IPS-NIHi11 (cell line): Measurements from ENCODE around the gene HAGHL.
A peak's percentile ranks its signal among the peaks of the same experiment; 100 is the strongest.

Source experiments
- DNase-seq: peaks from one replicate; pipeline ENCODE4 v3.0.0; 2012; ENCODE audit warnings: mixed read lengths, low spot score

Gene HAGHL, protein sequence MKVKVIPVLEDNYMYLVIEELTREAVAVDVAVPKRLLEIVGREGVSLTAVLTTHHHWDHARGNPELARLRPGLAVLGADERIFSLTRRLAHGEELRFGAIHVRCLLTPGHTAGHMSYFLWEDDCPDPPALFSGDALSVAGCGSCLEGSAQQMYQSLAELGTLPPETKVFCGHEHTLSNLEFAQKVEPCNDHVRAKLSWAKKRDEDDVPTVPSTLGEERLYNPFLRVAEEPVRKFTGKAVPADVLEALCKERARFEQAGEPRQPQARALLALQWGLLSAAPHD

GRCh38 chr16:726438-727290 is at the start of gene HAGHL, which contains the start of gene CCDC78:
Gene HAGHL, plus strand, starts transcription at chr16:727106. Its CDS starts 404 bp downstream, at chr16:727510.
Gene CCDC78, minus strand, starts transcription at chr16:726443. Its CDS starts 76 bp downstream, at chr16:726367.
- DNase-seq: peak; percentile 87

GRCh38 chr16:677316-678190 is 49.4 kb upstream of the HAGHL start:
- no peak for DNase-seq

DNA sequence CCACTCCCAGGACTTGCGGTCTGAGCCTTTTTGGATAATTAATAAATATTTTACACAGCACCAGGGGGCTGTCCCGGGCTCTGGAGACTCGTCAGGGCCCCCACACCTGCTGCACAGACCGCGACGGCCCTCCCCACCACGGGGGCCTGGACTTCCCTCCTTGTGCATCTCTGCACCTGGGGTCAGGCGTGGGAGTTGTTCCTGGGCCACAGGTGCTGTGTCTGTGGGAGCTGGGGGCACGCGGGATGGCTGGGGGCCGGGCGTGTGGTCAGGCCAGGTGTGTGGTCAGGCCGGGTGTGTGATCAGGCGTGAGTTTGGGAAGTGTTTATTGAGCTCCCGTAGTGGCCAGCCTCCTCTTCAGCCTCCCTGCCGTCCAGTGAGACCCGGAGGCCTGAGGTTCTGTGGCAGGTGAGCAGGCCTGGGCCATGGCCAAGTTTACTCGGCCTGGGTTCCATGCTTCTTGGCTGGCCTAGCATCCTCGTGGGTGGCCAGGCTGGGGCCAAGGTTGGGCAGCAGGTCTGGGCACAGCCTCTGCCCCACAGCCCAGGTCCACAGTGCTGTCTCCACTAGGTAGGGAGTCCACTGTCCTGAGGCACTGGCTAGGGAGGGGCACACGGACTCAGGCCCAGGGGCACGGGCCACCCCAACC is 48.6 kb upstream of the HAGHL start:
- DNase-seq: no peak

GRCh38 chr16:678858-679813 is 47.8 kb upstream of the HAGHL start:
- DNase-seq: peak; percentile 73

GRCh38 chr16:679814-680624 is 46.9 kb upstream of the HAGHL start, which contains the start of gene STUB1:
Gene STUB1, plus strand, starts transcription at chr16:680410. Its CDS starts 116 bp downstream, at chr16:680526.
- DNase-seq: peak; percentile 82

- no peak for DNase-seq
These were observed 46.3 kb upstream of the HAGHL start for GRCh38 chr16:680625-680945.

DNA sequence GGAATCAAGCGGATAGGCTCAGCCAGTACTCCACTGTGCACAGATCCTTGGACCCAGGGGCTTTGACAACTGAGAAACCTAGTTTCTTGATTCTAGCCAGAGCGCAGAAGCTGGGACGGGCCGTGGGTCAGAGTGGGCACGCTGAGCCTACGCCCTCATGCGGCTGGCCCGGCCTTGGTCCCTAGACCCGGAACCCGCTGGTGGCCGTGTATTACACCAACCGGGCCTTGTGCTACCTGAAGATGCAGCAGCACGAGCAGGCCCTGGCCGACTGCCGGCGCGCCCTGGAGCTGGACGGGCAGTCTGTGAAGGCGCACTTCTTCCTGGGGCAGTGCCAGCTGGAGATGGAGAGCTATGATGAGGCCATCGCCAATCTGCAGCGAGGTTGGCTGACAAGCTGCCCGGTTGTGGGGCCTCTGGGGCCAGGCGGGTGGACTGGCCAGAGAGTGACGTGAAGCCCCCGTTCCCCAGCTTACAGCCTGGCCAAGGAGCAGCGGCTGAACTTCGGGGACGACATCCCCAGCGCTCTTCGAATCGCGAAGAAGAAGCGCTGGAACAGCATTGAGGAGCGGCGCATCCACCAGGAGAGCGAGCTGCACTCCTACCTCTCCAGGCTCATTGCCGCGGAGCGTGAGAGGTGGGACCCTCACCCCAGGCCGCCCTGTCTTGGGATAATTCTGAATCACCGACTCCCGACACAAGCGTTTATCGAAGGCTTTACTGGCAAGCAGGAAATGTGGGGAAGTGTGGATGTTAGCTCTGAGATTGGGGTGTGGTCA is 45.8 kb upstream of the HAGHL start:
- no peak for DNase-seq

DNA sequence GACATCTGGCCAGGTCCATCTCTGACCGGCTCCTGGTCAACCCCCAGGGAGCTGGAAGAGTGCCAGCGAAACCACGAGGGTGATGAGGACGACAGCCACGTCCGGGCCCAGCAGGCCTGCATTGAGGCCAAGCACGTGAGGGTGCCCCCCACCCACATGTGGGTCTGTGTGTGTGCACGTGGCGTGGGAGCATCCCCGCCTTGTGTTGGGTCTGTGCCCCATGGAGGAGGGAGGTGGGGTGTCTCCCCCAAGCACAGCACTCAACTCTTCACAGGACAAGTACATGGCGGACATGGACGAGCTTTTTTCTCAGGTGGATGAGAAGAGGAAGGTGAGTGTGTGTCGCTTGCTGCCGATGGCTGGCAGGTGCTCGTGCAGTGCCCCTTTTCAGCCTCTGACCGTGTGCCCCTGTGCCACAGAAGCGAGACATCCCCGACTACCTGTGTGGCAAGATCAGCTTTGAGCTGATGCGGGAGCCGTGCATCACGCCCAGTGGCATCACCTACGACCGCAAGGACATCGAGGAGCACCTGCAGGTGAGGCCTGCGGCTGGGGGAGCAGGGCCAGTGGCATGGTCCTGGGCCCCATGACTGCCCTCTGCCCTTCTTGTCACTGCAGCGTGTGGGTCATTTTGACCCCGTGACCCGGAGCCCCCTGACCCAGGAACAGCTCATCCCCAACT is 45.0 kb upstream of the HAGHL start:
- no peak for DNase-seq

GRCh38 chr16:682493-683395 is 44.2 kb upstream of the HAGHL start:
- no peak for DNase-seq

DNA sequence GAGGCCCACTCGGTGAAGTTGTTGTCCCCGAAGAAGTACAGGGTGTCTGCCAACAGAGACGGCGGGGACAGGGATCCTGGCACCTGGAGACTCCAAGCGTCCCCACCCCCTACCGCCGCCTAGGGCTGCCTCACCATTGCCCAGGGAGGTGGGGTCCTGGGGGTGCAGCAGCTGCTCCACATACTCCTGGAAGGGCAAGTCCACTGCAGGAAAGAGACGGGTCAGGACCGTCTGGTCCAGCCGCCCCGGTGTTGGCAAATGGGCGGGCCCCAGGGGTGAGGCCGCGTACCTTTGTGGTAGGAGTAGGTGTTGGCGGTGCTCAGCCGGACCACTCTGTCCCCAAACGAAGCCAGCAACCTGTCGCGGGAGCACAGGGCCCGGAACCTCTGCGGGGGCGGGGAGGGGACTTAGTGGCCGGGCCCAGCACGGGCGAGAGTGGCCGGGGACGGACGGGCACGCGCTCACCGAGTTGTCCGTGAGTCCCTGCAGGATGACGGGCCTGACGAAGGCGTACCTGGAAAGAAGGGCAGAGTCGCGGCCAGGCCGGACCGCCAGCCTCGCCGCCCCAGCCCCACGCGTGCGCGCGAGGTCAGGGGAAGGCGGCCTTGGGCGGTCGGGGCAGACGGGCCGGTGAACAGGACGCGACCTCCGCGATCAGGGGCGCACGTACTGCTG is 43.4 kb upstream of the HAGHL start:
- DNase-seq: no peak

DNA sequence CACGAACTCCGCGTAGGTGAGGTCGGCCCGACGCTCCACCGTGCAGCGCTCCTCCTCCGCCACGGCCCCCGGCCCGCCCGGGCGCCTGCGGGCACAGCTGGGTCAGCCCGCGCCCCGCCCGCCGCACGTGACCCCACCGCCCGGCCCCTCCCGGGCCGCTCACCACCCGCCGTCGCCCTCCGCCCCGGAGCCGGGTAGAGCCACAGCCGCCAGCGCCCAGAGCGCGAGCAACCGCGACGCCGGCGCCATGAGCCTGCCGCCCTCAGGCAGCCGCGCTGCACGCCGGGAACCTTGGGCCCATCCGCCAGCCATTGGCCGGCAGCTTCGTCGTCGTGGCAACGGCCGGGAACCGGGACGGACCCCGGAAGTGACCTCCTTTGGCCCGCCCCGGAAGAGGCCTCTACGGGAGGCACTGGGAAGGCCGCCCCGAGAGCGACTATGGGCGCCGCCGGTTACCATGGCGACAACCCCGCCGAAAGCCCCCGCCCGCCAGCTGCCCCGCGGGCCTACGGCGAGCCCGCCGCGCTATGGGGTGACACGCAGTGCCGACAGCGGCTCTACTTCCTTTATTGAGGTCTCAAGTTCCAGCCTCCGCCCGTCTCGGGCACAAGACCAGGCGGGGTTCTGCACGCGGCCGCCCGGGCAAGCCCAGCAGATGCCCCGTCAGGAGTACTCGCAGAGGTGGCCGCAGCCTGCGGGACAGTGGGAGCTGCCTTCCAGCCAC is 42.7 kb upstream of the HAGHL start, which contains the start of gene JMJD8:
JMJD8 (minus strand) TSS at position 264 of the 724 bp plus-strand sequence; CDS start at position 249, 15 bp downstream.
- peak; percentile 92 for DNase-seq

DNA sequence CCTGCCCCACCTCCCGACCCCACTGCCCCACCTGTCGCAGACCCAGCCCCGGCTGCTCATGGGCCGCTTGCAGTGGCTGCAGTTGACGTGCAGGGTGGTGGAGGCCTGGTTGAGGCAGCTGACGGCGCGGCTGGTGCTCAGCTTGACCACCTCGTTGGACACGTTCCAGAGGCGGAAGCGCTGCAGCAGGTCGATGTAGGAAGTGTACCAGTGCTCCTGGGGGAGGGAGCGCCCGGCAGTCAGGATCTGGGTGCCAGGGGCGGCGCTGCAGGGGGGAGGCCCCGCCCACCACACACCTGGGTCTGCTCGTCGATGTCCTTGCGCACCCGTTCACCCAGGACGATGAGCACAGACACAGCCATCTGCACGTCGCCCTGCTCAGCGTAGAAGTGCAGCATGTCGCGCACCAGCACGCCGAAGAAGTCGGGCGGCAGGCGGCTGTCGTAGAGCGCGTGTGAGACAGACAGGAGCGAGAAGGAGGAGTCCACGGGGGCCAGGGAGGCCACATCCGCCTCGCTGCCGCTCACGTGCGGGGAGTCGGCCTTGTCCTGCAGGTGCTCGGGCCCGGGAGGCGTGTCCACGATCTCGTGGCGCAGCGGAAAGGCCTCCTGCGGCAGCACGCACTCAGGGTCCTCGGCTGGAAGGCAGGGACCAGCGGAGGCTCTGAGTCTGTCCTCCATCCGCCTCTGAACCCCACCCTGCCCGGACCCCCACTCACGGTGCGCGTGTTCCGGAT is 41.8 kb upstream of the HAGHL start:
- no peak for DNase-seq

DNA sequence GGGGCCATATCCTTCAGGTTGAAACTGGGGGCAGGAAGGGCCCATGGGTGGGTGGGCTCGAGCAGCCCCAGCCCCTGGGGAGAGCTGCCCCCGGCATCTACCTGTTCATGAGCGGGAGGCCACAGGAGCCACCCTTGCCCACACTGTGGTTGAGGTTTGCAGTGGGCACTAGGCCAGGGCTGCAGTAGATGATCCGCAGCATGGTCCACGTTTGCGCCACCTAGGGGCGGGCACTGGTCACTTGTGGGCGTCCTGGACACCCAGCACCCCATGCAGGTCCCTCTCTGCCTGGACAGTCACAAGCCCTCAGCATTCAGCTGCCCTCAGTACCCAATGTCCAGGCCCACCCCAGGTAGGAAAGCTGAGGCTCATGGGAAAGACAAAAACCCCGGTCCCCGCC is 40.9 kb upstream of the HAGHL start:
- peak; percentile 54 for DNase-seq

- no peak for DNase-seq
These were observed 40.2 kb upstream of the HAGHL start for GRCh38 chr16:686459-687260.
